Panc1 (cell line): ENCODE measurements around the gene CORIN. TPM values are rescaled to one million over a fixed set of nuclear protein-coding genes. Genes with fewer than 3 reads are reported as not detected.

Source experiments
- ATAC-seq: fragments of 200-7000 bp; cut with Tn5 transposase; 2 replicates; pipeline ENCODE4 v1.9.1; 2020; ENCODE audit warnings: mild to moderate bottlenecking, moderate library complexity
- BruUV-seq: library from RNA; stranded (reverse); fragments of 400-500 nt; replicated peaks from 2 replicates; lab custom pipeline; 2021; lab: Mats Ljungman, UMichigan
- CTCF ChIA-PET: fragments of 300-600 bp; sonication (Branson Sonifier 250); formaldehyde crosslinking; loops from one replicate; lab custom pipeline; 2022; ENCODE audit warnings: antibody characterized with exemption; lab: Charles Lee
- POLR2A ChIA-PET: fragments of 300-600 bp; sonication (Branson Sonifier 250); formaldehyde crosslinking; loops from one replicate; lab custom pipeline; 2022; ENCODE audit warnings: antibody characterized with exemption; lab: Charles Lee
- DNase-seq: peaks from one replicate; pipeline ENCODE4 v3.0.0-alpha.2; 2010; ENCODE audit warnings: low read depth, low spot score
- H3K27ac ChIP-seq: 2 replicates; pipeline ENCODE4 v1.5.1; 2011; ENCODE audit warnings: mild to moderate bottlenecking, low read length, inconsistent platforms
- H3K27me3 ChIP-seq: fragments of 200-500 bp; sonication (Bioruptor generic); 2 replicates; pipeline ENCODE4 v1.6.0; 2014; ENCODE audit warnings: low read length, inconsistent platforms; ENCODE audit not compliant: control insufficient read depth, insufficient read depth
- H3K36me3 ChIP-seq: fragments of 200-500 bp; sonication (Bioruptor generic); 2 replicates; pipeline ENCODE4 v1.5.1; 2014; ENCODE audit warnings: inconsistent platforms, mild to moderate bottlenecking, low read length, moderate library complexity; ENCODE audit not compliant: control insufficient read depth, insufficient read depth
- H3K4me1 ChIP-seq: 2 replicates; pipeline ENCODE4 v1.5.1; 2011; ENCODE audit warnings: inconsistent platforms, mild to moderate bottlenecking, low read length, moderate library complexity; ENCODE audit not compliant: control insufficient read depth, insufficient read depth
- H3K4me3 ChIP-seq, 2 experiments: 2 replicates each; pipeline ENCODE4 v1.5.1; 2011 to 2012; ENCODE audit warnings: low read depth in 2 of 2, low read length in 2 of 2, mild to moderate bottlenecking in 2 of 2, inconsistent platforms in 1 of 2, moderate library complexity in 1 of 2
- H3K9me3 ChIP-seq: fragments of 200-500 bp; sonication (Bioruptor generic); 2 replicates; pipeline ENCODE4 v1.5.1; 2014; ENCODE audit warnings: low read depth, mild to moderate bottlenecking, inconsistent platforms, low read length, moderate library complexity; ENCODE audit not compliant: control insufficient read depth, insufficient read depth
- CTCF ChIP-seq: fragments of 450-650 bp; IDR thresholded peaks from 2 replicates; pipeline ENCODE4 v1.5.1; 2017; ENCODE audit warnings: mild to moderate bottlenecking
- POLR2AphosphoS5 ChIP-seq: IDR thresholded peaks from 2 replicates; pipeline ENCODE4 v1.6.1; 2012; ENCODE audit warnings: mild to moderate bottlenecking, low read depth, low read length, moderate library complexity
- REST ChIP-seq, 2 experiments: IDR thresholded peaks; 2 replicates each; pipeline ENCODE4 v1.6.1; 2011 to 2012; ENCODE audit warnings: low read depth in 2 of 2, control low read depth in 1 of 2, low read length in 1 of 2, mild to moderate bottlenecking in 1 of 2, moderate library complexity in 1 of 2; ENCODE audit not compliant: insufficient read depth in 1 of 2
- SIN3A ChIP-seq: IDR thresholded peaks from 2 replicates; pipeline ENCODE4 v1.6.1; 2012; ENCODE audit warnings: low read depth, mild to moderate bottlenecking, low read length, moderate library complexity, borderline replicate concordance; ENCODE audit not compliant: insufficient read depth
- TCF7L2 ChIP-seq: IDR thresholded peaks from 2 replicates; pipeline ENCODE4 v1.6.1; 2011; ENCODE audit warnings: mild to moderate bottlenecking, low read depth, low read length, inconsistent platforms
- in situ Hi-C: cut with HindIII; loops from 2 replicates; pipeline ENCODE4 v1.10.0; 2016; ENCODE audit warnings: low sequenced_read_pairs, low pct_unique_long_range_greater_than_20kb
- intact Hi-C: fragments of 100-400 bp; cut with micrococcal nuclease; formaldehyde crosslinking; loops from one replicate; pipeline ENCODE4 v1.10.0; 2022; ENCODE audit not compliant: unreplicated experiment
- total RNA-seq: library from RNA; stranded (reverse); gene quantifications from one replicate; pipeline ENCODE4 v1.2.1, GENCODE V29; 2021; ENCODE audit not compliant: unreplicated experiment

CORIN gene
- total RNA-seq, 1 experiment from 2014 or later = not detected

GRCh38 chr4:47675806-47676205 is 162.1 kb downstream of the CORIN start:
- in situ Hi-C loops = no loop called here
- no peaks in the 10 kb centered on the region for H3K9me3 ChIP-seq

GRCh38 chr4:47674144-47674543 is 163.7 kb downstream of the CORIN start:
- intact Hi-C loops = no loop called here
- DNase-seq (no peak), ATAC-seq (no peak)
- H3K27ac ChIP-seq = no peak overlapping the region
- CTCF ChIA-PET = no interaction called here
- in situ Hi-C loops = no loop called here
- H3K27me3 ChIP-seq = 0 out of 2 replicates have a peak, but pooled peaks cover 2% of the 10 kb centered on the region
- H3K36me3 ChIP-seq = no peaks in the 10 kb centered on the region
- no peaks in the 10 kb centered on the region for H3K9me3 ChIP-seq
- H3K4me3 ChIP-seq = no peak overlapping the region
- POLR2A ChIA-PET = no interaction called here
- no peaks in the 10 kb centered on the region for H3K4me1 ChIP-seq
- BruUV-seq = no TSS peak
- TF ChIP-seq TCF7L2 = no peak
- no peak for TF ChIP-seq CTCF
- TF ChIP-seq SIN3A = no peak
- TF ChIP-seq REST (IDR thresholded peaks at IDR 0.05; ENCODE audit: insufficient read depth in 1 of 2, low read depth in 2 of 2, low read length in 1 of 2) = no peak

More at GRCh38 chr4:47675806-47676205, 162.1 kb downstream of the CORIN start:
- ATAC-seq (no peak), DNase-seq (no peak)
- no TSS peak for BruUV-seq
- TF ChIP-seq CTCF = no peak
- Histone ChIP-seq H3K36me3 (no peaks in the 10 kb centered on the region), H3K27ac (no peak overlapping the region), H3K27me3 (0 out of 2 replicates have a peak, but pooled peaks cover 2% of the 10 kb centered on the region), H3K4me3 (no peak overlapping the region), H3K4me1 (no peaks in the 10 kb centered on the region)
- CTCF ChIA-PET = no interaction called here
- POLR2A ChIA-PET = no interaction called here
- intact Hi-C loops = no loop called here

- Histone ChIP-seq H3K9me3 (no peaks in the 10 kb centered on the region), H3K4me1 (no peaks in the 10 kb centered on the region), H3K27ac (no peak overlapping the region), H3K4me3 (no peak overlapping the region), H3K27me3 (0 out of 2 replicates have a peak, but pooled peaks cover 2% of the 10 kb centered on the region), H3K36me3 (no peaks in the 10 kb centered on the region)
- DNase-seq (no peak), ATAC-seq (no peak)
- CTCF ChIA-PET = no interaction called here
- in situ Hi-C loops = no loop called here
- TF ChIP-seq POLR2AphosphoS5 (no peak), TCF7L2 (no peak), SIN3A (no peak), CTCF (no peak), REST (IDR thresholded peaks at IDR 0.05; ENCODE audit: insufficient read depth in 1 of 2, low read depth in 2 of 2, low read length in 1 of 2) (no peak)
- BruUV-seq = no TSS peak
- intact Hi-C loops = no loop called here
- POLR2A ChIA-PET = no interaction called here
Measured at GRCh38 chr4:47672696-47673095, 165.2 kb downstream of the CORIN start.
